A673 (cell line): ENCODE results near the gene PI16. TPM values are rescaled to one million over a fixed set of nuclear protein-coding genes. Genes with fewer than 3 reads are reported as not detected.

Experiments
- BruUV-seq: library from RNA; stranded (reverse); fragments of 400-500 nt; replicated peaks from 2 replicates; lab custom pipeline; 2021; lab: Mats Ljungman, UMichigan
- CTCF ChIA-PET: fragments of 300-600 bp; sonication (Branson Sonifier 250); formaldehyde crosslinking; loops from one replicate; lab custom pipeline; 2022; ENCODE audit warnings: antibody characterized with exemption; lab: Charles Lee
- POLR2A ChIA-PET: fragments of 300-600 bp; sonication (Branson Sonifier 250); formaldehyde crosslinking; loops from one replicate; lab custom pipeline; 2022; ENCODE audit warnings: antibody characterized with exemption; ENCODE audit not compliant: low non-redundant PET; lab: Charles Lee
- DNase-seq: peaks from one replicate; pipeline ENCODE4 v3.0.0-alpha.2; 2015; ENCODE audit warnings: low spot score
- H3K27ac ChIP-seq: fragments of 200-600 bp; sonication (generic); 2 replicates; pipeline ENCODE4 v1.5.1; 2016; ENCODE audit warnings: mixed run types, low read depth, mild to moderate bottlenecking, mixed read lengths, antibody characterized with exemption, low read length; ENCODE audit not compliant: poor library complexity, severe bottlenecking
- H3K27me3 ChIP-seq: fragments of 200-600 bp; sonication (generic); replicated peaks from 2 replicates; pipeline ENCODE4 v1.6.1; 2017; ENCODE audit warnings: mixed run types, low read depth, mild to moderate bottlenecking, mixed read lengths, antibody characterized with exemption, low read length; ENCODE audit not compliant: insufficient read depth, poor library complexity
- H3K36me3 ChIP-seq: fragments of 200-600 bp; sonication (generic); 2 replicates; pipeline ENCODE4 v1.6.1; 2016; ENCODE audit warnings: mixed run types, mild to moderate bottlenecking, mixed read lengths, antibody characterized with exemption, low read length; ENCODE audit not compliant: insufficient read depth, poor library complexity, severe bottlenecking
- H3K4me1 ChIP-seq: fragments of 200-600 bp; sonication (generic); 2 replicates; pipeline ENCODE4 v1.6.1; 2017; ENCODE audit warnings: mixed run types, mild to moderate bottlenecking, mixed read lengths, antibody characterized with exemption, low read length; ENCODE audit not compliant: insufficient read depth, poor library complexity, severe bottlenecking
- H3K4me3 ChIP-seq: fragments of 200-600 bp; sonication (generic); 2 replicates; pipeline ENCODE4 v1.5.1; 2016; ENCODE audit warnings: low read depth, mixed run types, mild to moderate bottlenecking, mixed read lengths, low read length; ENCODE audit not compliant: poor library complexity, severe bottlenecking
- H3K9me3 ChIP-seq: fragments of 200-600 bp; sonication (generic); 2 replicates; pipeline ENCODE4 v1.6.1; 2016; ENCODE audit warnings: mixed run types, low read depth, mild to moderate bottlenecking, mixed read lengths, antibody characterized with exemption, low read length; ENCODE audit not compliant: poor library complexity, severe bottlenecking
- CTCF ChIP-seq: fragments of 300-800, 200-600 bp; sonication (generic); conservative IDR thresholded peaks from 2 replicates; pipeline ENCODE4 v1.5.1; 2017; ENCODE audit warnings: low read depth, mild to moderate bottlenecking, antibody characterized with exemption, low read length, moderate library complexity, mixed read lengths
- EZH2 ChIP-seq: fragments of 200-600 bp; sonication (generic); IDR thresholded peaks from 2 replicates; pipeline ENCODE4 v1.6.1; 2017; ENCODE audit warnings: borderline replicate concordance, low read depth, mild to moderate bottlenecking, mixed read lengths, antibody characterized with exemption, low read length; ENCODE audit not compliant: poor library complexity, severe bottlenecking
- intact Hi-C: fragments of 100-400 bp; cut with micrococcal nuclease; formaldehyde crosslinking; loops from one replicate; pipeline ENCODE4 v1.10.0; 2022; ENCODE audit not compliant: unreplicated experiment
- total RNA-seq: library from RNA; stranded (reverse); gene quantifications from 2 replicates; pipeline ENCODE4 v1.2.3, GENCODE V29; 2021

PI16 gene
- total RNA-seq, 1 experiment from 2014 or later, result not detected

GRCh38 chr6:36979347-36979742 lies 24.8 kb downstream of the PI16 start:
- intact Hi-C loops, result no loop called here
- Histone ChIP-seq H3K27ac (peak overlapping the region; percentile 41), H3K4me3 (no peak overlapping the region), H3K4me1 (peaks cover 7% of the 10 kb centered on the region), H3K9me3 (no peaks in the 10 kb centered on the region), H3K36me3 (peaks cover 50% of the 10 kb centered on the region), H3K27me3 (no peaks in the 10 kb centered on the region)
- TF ChIP-seq CTCF (peak; percentile 58), EZH2 (no peak)
- POLR2A ChIA-PET, result interaction anchor here (0.5 to 0.6 kb wide), 2 partner anchors 22 to 24 kb away, joined by 3 read pairs; no protein-coding TSS in a partner anchor
- no TSS peak for BruUV-seq
- CTCF ChIA-PET, result interaction anchor here (1.1 to 1.4 kb wide), 2 partner anchors 38 to 96 kb away, joined by 3 to 4 read pairs; no protein-coding TSS in a partner anchor
- DNase-seq, result peak; percentile 36

- CTCF ChIA-PET, result interaction anchor here (0.6 to 1.4 kb wide), 2 partner anchors 38 to 145 kb away, joined by 4 read pairs; no protein-coding TSS in a partner anchor
- POLR2A ChIA-PET, result no interaction called here
Measured at GRCh38 chr6:36980129-36980528, 25.6 kb downstream of the PI16 start.

GRCh38 chr6:36980876-36981619 lies 26.5 kb downstream of the PI16 start:
- Histone ChIP-seq H3K27me3 (no peaks in the 10 kb centered on the region), H3K27ac (no peak overlapping the region), H3K9me3 (no peaks in the 10 kb centered on the region), H3K4me1 (peaks cover 10% of the 10 kb centered on the region), H3K36me3 (peaks cover 32% of the 10 kb centered on the region), H3K4me3 (no peak overlapping the region)
- intact Hi-C loops, result no loop called here
- TF ChIP-seq EZH2 (no peak), CTCF (no peak)
- ChIA-PET POLR2A (no interaction called here), CTCF (no interaction called here)
- no TSS peak for BruUV-seq
- DNase-seq, result no peak

More at GRCh38 chr6:36980129-36980528, 25.6 kb downstream of the PI16 start:
- Histone ChIP-seq H3K4me3 (no peak overlapping the region), H3K4me1 (peaks cover 10% of the 10 kb centered on the region), H3K36me3 (peaks cover 42% of the 10 kb centered on the region), H3K27ac (peak overlapping the region; percentile 41), H3K9me3 (no peaks in the 10 kb centered on the region), H3K27me3 (no peaks in the 10 kb centered on the region)
- BruUV-seq, result no TSS peak
- no peak for DNase-seq
- TF ChIP-seq EZH2, result no peak
- TF ChIP-seq CTCF, result no peak
- intact Hi-C loops, result no loop called here
